T-helper 2 cell treated with Interferon-gamma antibody and Interleukin-4, amounts not matched to agents 5 μg/mL and 100 μg/mL, for 36 hours (primary cell): Measurements from ENCODE around the gene PDZRN3.

Experiments used
- DNase-seq: peaks from one replicate; pipeline ENCODE4 v3.0.0; 2021; ENCODE audit warnings: low spot score
- H3K27ac Mint-ChIP-seq: one replicate; pipeline ENCODE4 v1.8.0; 2021; ENCODE audit warnings: mild to moderate bottlenecking, mixed read lengths
- H3K27me3 Mint-ChIP-seq: one replicate; pipeline ENCODE4 v1.8.0; 2021; ENCODE audit warnings: low read depth, mixed read lengths
- H3K36me3 Mint-ChIP-seq: one replicate; pipeline ENCODE4 v1.8.0; 2021; ENCODE audit warnings: low read depth, mixed read lengths
- H3K4me1 Mint-ChIP-seq: one replicate; pipeline ENCODE4 v1.8.0; 2021; ENCODE audit warnings: low read depth, mixed read lengths
- H3K4me3 Mint-ChIP-seq: one replicate; pipeline ENCODE4 v1.8.0; 2022; ENCODE audit warnings: mild to moderate bottlenecking, moderate library complexity, mixed read lengths
- H3K9me3 Mint-ChIP-seq: one replicate; pipeline ENCODE4 v1.8.0; 2021; ENCODE audit warnings: mixed read lengths

Gene PDZRN3

DNA sequence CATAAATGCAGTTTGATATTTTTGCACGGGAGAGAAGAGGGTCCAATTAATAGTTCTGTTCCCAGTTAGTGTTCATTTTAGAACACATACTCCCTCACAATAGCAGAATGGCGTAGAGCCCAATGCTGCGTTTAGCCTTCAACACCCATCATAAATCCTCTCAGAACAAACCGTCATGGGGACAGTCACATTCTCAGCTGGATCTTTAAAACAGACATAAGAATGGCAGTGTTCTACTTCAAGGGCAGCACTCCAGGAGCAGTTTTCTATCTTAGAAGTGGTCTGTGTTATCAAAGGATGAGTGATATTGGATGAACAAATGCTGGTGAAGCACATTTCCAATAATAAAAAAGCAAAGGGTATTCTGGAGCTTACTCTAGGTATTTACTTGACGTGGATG, 230.5 kb downstream of the PDZRN3 start:
- H3K4me1 Mint-ChIP-seq: no peaks in the 10 kb centered on the region
- H3K27ac Mint-ChIP-seq: no peak overlapping the region
- H3K36me3 Mint-ChIP-seq: no peaks in the 10 kb centered on the region
- no peak for DNase-seq
- H3K27me3 Mint-ChIP-seq: peaks cover 2% of the 10 kb centered on the region
- H3K4me3 Mint-ChIP-seq: no peak overlapping the region
- no peaks in the 10 kb centered on the region for H3K9me3 Mint-ChIP-seq

DNA sequence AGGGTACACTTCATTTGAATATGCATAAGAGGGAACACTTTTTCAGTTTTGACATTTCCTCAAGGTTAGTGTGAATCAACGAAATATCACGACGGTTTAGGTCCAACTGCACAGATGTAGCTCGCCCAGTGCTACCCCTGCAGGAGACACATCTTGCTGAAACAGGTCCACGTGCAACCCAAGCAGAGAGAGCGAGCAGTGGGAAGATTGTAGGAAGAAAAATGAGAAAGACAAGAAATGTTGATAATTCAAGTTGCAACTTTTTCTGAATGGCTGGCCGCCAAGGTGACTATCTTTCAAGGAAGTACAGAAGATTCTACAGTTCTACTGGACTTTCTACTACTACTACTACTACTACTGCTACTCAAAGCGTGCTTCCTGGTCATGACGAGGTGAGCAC, 231.7 kb downstream of the PDZRN3 start:
- H3K36me3 Mint-ChIP-seq: no peaks in the 10 kb centered on the region
- no peak for DNase-seq
- no peak overlapping the region for H3K27ac Mint-ChIP-seq
- H3K9me3 Mint-ChIP-seq: no peaks in the 10 kb centered on the region
- H3K4me1 Mint-ChIP-seq: no peaks in the 10 kb centered on the region
- H3K27me3 Mint-ChIP-seq: peaks cover 2% of the 10 kb centered on the region
- H3K4me3 Mint-ChIP-seq: no peak overlapping the region

DNA sequence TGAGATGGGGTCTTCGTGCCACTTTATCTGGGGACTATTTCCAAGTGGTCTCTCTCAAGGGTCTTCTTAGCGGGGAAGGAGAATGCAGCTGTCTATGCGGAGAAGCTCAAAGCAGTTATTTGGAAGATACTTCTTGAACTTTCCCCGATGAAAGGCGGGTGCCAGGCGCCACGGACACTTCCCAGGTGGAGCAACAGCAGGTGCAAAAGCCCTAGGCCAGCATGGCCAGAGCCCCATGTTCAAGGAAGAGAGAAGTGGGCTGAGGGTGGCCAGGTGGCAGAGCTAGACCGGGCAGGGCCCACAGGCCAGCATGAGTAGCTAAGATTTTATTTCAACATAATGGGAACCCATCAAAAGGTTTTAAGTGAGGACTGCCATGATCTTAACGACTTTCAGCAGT, 232.8 kb downstream of the PDZRN3 start:
- no peak for DNase-seq
- peaks cover 2% of the 10 kb centered on the region for H3K27me3 Mint-ChIP-seq
- H3K4me3 Mint-ChIP-seq: no peak overlapping the region
- H3K4me1 Mint-ChIP-seq: no peaks in the 10 kb centered on the region
- H3K9me3 Mint-ChIP-seq: no peaks in the 10 kb centered on the region
- H3K27ac Mint-ChIP-seq: no peak overlapping the region
- no peaks in the 10 kb centered on the region for H3K36me3 Mint-ChIP-seq

DNA sequence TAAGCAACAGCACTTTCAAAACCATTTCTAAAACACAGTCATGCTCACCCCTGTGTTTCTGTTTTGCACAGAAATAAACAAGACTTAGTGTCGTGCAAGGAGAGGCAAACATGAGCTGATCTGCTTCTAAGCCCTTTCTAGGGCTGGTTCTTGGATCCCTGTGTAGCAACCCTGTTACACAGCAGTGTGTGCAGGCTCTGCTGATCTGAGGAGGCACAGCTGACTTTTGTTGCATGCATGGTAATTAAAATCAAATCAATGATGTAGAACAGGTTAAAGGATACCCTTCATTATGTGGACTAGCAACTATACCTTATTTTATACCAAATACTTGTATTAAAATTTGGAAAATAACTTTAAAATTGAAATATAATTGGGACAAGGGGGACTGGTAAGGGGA, 234.8 kb downstream of the PDZRN3 start:
- H3K36me3 Mint-ChIP-seq: no peaks in the 10 kb centered on the region
- no peaks in the 10 kb centered on the region for H3K4me1 Mint-ChIP-seq
- no peaks in the 10 kb centered on the region for H3K9me3 Mint-ChIP-seq
- no peaks in the 10 kb centered on the region for H3K27me3 Mint-ChIP-seq
- DNase-seq: no peak
- H3K4me3 Mint-ChIP-seq: no peak overlapping the region
- no peak overlapping the region for H3K27ac Mint-ChIP-seq

DNA sequence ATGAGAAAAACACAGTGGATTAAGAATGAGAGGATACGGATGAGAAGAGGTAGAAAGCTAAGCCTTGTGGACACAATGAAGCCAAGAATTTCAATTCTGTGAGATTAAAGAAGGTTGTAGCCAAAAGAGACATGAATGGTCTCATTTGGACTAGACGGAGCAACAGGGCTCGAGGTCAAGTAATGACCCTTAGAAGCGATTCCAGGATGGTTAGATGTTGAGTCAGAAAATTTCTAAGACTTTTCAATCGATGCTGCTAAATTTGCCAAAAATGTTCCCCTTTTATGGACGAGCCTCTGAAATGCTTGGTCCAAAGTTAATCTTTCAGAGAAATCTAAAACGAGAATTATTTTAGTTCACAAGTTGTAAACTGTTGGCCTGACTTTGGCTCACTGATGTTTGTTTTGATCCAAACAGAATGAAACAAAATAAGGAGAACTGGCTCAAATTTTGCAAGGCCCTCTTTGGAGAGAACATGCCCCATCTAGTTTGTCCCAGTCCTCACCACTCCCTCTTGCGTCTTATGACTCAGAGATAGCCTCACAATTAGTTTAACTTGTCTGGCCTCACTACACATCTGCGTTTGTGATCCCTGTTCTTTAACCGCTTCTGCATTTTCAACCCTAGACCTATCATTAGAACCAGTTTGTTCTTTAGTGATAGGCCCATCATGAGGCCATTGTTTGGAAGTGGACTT, 235.5 kb downstream of the PDZRN3 start:
- DNase-seq: no peak
- H3K9me3 Mint-ChIP-seq: no peaks in the 10 kb centered on the region
- H3K36me3 Mint-ChIP-seq: no peaks in the 10 kb centered on the region
- no peaks in the 10 kb centered on the region for H3K4me1 Mint-ChIP-seq
- no peaks in the 10 kb centered on the region for H3K27me3 Mint-ChIP-seq
- no peak overlapping the region for H3K27ac Mint-ChIP-seq
- H3K4me3 Mint-ChIP-seq: no peak overlapping the region

DNA sequence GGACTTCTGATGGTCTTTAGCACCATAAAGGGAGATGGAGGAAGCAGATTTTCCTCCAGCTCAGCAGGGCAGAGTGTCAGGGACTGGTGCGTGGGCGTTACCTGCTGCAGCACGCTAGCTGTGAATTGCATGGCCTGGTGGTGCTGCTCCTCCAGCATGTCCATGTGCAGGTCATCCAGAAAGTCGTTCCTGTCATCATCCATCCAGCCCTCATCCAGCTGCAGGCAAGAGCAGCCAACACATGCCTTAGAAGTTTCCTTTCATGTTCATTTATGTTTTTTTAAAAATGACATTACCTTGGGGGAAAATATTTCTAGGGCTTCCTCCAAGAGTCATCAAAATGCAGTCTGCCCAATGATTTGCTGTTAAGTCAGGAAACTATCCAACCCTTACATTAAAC, 239.2 kb downstream of the PDZRN3 start:
- no peaks in the 10 kb centered on the region for H3K27me3 Mint-ChIP-seq
- H3K27ac Mint-ChIP-seq: no peak overlapping the region
- peaks cover 3% of the 10 kb centered on the region for H3K9me3 Mint-ChIP-seq
- no peaks in the 10 kb centered on the region for H3K4me1 Mint-ChIP-seq
- DNase-seq: no peak
- no peak overlapping the region for H3K4me3 Mint-ChIP-seq
- H3K36me3 Mint-ChIP-seq: no peaks in the 10 kb centered on the region

DNA sequence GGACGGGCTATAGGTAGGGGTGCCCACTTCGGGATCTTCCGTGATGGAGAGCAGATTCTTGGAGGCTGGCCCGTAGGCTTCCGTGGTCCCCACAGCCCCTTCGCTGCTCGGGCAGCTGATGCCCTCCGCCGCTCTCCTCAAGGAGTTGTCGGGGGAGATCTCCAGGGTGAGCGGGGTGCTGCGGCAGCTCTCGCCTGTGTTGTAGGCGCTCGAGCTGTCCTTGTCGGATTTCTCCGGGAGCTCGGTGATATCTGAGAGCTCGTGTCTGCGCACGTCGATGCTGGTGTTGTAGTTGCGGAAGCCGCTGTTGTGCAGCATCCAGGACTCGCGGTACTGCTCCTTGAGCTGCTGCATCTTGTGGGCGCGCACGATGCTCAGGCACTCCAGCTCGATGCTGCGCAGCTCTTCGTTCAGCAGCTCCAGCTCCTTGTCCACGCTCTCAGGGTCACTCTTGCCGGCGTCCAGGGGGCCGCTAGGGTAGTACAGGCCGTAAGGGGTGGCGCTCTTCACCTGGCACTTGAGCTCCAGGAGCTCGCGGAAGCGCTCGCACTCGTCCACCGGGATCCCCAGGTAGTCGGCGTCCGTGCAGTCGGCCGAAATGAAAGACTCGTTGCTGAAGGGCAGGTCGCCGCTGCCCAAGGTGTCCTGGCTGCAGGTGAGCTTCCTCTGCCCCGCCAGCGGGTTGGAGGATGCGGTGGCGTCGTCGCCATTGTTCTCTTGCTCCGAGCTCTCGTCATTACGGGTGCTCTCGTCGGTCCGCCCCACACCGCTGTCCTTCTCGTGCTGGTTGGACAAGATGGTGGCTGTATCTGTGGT, 240.4 kb downstream of the PDZRN3 start:
- no peak overlapping the region for H3K27ac Mint-ChIP-seq
- DNase-seq: no peak
- no peaks in the 10 kb centered on the region for H3K27me3 Mint-ChIP-seq
- H3K9me3 Mint-ChIP-seq: peaks cover 3% of the 10 kb centered on the region
- H3K36me3 Mint-ChIP-seq: no peaks in the 10 kb centered on the region
- no peak overlapping the region for H3K4me3 Mint-ChIP-seq
- H3K4me1 Mint-ChIP-seq: no peaks in the 10 kb centered on the region

DNA sequence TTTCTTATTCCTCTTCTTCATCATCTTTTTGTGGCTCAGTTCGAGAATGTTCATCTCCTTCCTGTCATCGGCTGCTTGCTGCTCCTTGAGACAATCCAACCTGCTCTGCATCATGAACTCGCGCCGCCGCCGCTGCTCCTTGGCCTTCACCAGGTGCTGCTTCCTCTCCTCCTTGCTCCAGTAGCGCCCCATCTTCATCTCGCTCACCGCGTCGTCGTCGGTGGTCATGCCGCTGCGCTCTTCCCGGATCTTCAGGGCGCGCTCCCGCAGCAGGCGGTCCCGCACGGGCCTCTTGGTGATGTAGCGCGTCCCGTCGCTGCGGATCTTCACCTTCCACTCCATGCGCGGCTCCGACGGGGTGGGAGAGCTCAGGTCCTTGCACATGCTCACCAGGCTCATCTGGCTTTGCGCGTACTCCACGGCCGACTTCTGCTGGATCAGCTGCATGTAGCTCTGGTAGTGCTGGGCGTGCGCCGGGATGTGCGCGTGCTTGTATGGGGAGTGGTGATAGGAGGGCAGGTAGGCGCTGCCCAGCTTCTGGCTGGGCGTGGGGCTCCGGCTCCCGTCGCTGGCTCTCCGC, 241.2 kb downstream of the PDZRN3 start:
- Mint-ChIP-seq H3K27ac (no peak overlapping the region), H3K36me3 (no peaks in the 10 kb centered on the region), H3K9me3 (peaks cover 3% of the 10 kb centered on the region), H3K4me3 (no peak overlapping the region), H3K4me1 (no peaks in the 10 kb centered on the region), H3K27me3 (no peaks in the 10 kb centered on the region)
- no peak for DNase-seq

DNA sequence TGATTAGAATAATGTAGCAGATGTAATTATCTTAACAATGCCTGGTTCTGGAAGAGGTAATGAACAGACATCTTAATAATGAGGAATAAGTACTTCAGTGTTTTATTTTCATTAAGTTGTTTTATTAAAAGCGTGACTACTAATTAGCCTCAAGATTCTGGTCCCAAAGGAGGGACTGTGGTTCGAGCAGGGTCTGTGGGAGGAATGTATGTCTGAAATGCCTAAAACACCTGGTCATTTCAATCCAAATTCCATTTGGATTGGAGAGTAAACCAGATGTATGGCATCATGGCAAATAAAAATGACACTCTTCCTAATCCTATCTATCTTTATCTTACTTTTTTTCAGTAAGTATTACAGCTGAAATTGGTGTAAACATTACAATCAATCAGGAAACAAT, 243.2 kb downstream of the PDZRN3 start:
- no peaks in the 10 kb centered on the region for H3K36me3 Mint-ChIP-seq
- H3K4me1 Mint-ChIP-seq: no peaks in the 10 kb centered on the region
- H3K4me3 Mint-ChIP-seq: no peak overlapping the region
- DNase-seq: no peak
- no peak overlapping the region for H3K27ac Mint-ChIP-seq
- H3K9me3 Mint-ChIP-seq: peaks cover 3% of the 10 kb centered on the region
- H3K27me3 Mint-ChIP-seq: no peaks in the 10 kb centered on the region

DNA sequence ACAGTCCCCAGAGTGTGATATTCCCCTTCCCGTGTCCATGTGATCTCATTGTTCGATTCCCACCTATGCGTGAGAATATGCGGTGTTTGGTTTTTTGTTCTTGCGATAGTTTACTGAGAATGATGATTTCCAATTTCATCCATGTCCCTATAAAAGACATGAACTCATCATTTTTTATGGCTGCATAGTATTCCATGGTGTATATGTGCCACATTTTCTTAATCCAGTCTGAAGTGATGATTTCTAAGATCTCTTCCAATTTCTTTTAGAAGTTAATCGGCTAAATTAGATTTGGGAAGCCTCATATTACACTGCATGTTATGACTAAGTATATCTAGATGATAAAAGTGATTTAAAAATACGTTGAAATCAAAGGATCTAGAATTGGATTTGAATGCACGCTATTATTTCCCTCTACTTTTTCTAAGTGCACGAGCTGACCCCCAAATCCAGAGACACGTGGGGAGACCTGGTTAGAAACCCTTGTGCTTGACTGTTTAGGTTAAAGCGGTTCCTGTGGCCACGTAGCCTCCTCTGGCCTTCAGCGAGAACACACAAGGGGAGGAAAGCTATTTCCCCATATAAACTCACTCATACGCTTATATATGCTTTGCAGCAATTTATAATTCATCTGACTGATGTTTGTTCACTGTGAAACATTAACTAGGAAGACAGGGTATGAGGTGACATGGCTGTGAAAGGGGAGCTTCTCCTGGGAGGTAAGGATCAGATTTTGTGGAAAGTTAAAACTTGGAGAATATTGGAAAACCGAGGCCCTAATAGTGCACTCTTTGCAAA, 243.8 kb downstream of the PDZRN3 start:
- Mint-ChIP-seq H3K27ac (no peak overlapping the region), H3K4me1 (no peaks in the 10 kb centered on the region), H3K27me3 (no peaks in the 10 kb centered on the region), H3K9me3 (peaks cover 3% of the 10 kb centered on the region), H3K4me3 (no peak overlapping the region), H3K36me3 (no peaks in the 10 kb centered on the region)
- DNase-seq: no peak

DNA sequence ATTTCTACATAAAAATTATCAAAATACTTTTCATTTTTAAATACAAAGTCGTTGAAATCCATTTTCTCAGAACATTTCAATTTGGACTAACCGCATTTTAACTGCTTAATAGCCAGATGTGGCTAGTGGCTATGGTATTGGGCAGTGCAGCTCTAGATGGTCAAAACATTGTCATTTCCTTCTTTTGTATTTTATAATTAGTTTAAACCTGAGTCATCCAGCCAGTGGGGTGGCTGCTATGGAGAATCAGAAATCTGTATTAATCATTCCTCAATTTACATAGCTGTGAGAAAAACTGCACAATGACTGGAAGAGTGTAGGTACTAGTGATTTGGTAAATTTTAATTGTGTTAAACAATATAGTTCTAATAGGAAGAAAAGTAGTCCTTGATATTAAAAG, 245.3 kb downstream of the PDZRN3 start:
- H3K9me3 Mint-ChIP-seq: peaks cover 8% of the 10 kb centered on the region
- DNase-seq: no peak
- H3K4me3 Mint-ChIP-seq: no peak overlapping the region
- H3K4me1 Mint-ChIP-seq: no peaks in the 10 kb centered on the region
- H3K27ac Mint-ChIP-seq: no peak overlapping the region
- H3K36me3 Mint-ChIP-seq: no peaks in the 10 kb centered on the region
- H3K27me3 Mint-ChIP-seq: no peaks in the 10 kb centered on the region

DNA sequence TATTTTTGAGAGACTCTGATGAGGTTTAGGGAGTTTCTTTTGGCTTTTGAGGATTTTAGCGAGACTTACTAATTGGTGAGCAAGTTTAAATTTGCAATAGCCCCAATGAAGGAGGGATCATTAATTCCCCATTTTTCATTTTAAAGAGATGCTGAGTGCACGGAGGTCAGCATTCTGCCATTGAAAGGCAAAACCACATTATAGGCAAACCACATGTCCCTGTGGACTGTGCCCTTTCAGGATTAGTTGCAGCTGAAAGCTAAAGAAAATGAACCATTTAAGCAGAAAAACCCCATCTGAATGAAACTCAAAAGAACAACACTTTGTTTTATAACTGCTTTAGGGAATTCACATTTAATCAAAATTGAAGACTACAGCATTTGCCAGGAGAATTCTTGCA, 246.5 kb downstream of the PDZRN3 start:
- no peak overlapping the region for H3K4me3 Mint-ChIP-seq
- DNase-seq: no peak
- H3K27ac Mint-ChIP-seq: no peak overlapping the region
- H3K9me3 Mint-ChIP-seq: peaks cover 10% of the 10 kb centered on the region
- H3K36me3 Mint-ChIP-seq: no peaks in the 10 kb centered on the region
- no peaks in the 10 kb centered on the region for H3K27me3 Mint-ChIP-seq
- H3K4me1 Mint-ChIP-seq: no peaks in the 10 kb centered on the region

DNA sequence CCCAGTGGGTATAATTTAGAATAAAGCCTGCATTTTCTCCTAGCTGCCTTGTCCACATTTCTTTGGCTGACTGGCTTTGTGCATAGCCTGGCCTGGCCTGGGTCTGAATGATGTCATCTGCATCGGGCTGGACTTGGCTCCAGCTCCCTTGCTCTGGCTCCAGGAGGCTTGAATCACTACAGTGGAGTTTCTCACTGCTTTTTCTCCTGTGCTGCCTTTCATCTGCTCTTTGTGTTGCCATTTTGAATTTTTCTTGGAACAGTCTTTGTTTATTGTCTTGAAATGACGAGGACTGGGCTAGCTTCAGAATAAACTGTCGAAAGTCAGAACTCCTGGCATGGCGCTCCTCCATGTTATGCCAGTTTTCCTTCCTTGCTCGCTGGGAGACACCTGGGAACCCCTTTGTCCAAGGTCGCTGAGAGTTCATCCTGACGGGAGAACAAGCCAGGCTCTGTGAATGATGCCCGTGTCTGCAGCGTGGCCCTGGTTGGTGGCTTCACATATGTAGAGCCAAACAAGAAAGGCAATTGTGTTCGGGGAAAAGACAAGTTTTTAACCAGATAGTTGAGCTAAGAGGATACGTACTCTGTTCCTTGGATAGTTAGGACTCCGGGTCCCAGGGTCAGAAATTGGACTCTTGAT, 258.9 kb downstream of the PDZRN3 start:
- Mint-ChIP-seq H3K27ac (no peak overlapping the region), H3K9me3 (no peaks in the 10 kb centered on the region), H3K4me1 (no peaks in the 10 kb centered on the region), H3K27me3 (no peaks in the 10 kb centered on the region), H3K4me3 (no peak overlapping the region), H3K36me3 (no peaks in the 10 kb centered on the region)
- no peak for DNase-seq
